ENCODE results near the gene SHLD1. TPM values are rescaled to one million over a fixed set of nuclear protein-coding genes. Genes with fewer than 3 reads are reported as not detected.
A peak's percentile ranks its signal among the peaks of the same experiment; 100 is the strongest.

SHLD1 gene
- total and polyA plus RNA-seq, 2 donors (not counting 3 experiments of a cell fraction or from before 2014, with no cell fraction given) = 4.7 to 6.3 TPM

DNA sequence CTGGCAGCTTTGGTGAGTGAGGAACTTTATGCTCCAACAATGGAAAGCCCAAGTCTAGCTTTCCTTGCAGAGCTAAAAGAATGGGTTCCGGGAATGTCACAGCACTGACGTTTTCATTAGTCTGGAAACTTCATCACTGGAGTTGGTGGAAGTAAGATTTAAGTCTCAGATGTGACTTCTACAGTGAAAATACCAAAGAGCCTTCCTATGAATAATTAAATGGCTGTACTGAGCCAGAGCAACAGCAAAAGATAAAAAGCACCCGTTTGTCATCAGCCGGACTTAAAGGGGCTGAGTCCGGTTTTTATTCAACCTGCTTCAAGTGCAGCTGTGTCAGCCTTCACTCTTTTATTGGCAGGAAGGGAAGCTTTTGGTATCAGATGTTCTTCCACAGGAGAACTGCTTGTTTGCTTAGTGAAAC is 46.5 kb upstream of the SHLD1 start:
- no peaks in the 10 kb centered on the region for H3K9me3 ChIP-seq (replicated peaks; ENCODE audit: control insufficient read depth, insufficient read depth, low read length)
- no peak overlapping the region for H3K4me3 ChIP-seq (replicated peaks in 1 of 3; ENCODE audit: insufficient read depth in 1 of 3, low read depth in 1 of 3, low read length in 3 of 3)
- no peaks in the 10 kb centered on the region for H3K4me1 ChIP-seq (ENCODE audit: control insufficient read depth, extremely low read depth, insufficient read depth, low read length)
- ChIA-PET POLR2A (no interaction called here), CTCF (interaction anchor here (1.1 to 1.9 kb wide), 3 partner anchors 11 to 135 kb away, joined by 3 to 5 read pairs (median 5); no protein-coding TSS in a partner anchor)
- no peak for FAIRE-seq
- no peak overlapping the region for H3K4me2 ChIP-seq (ENCODE audit: insufficient read depth, low read length)
- H3K36me3 ChIP-seq (ENCODE audit: control insufficient read depth in 2 of 2, extremely low read depth in 1 of 2, insufficient read depth in 2 of 2, low read length in 2 of 2) = no peaks in the 10 kb centered on the region
- intact Hi-C loops (cut with micrococcal nuclease) (no loop called here), dilution Hi-C loops (cut with MboI; ENCODE audit: extremely low pct_ligation_motif_present, low sequenced_read_pairs) (no loop called here)
- no peaks in the 10 kb centered on the region for H3K9me1 ChIP-seq (replicated peaks; ENCODE audit: control insufficient read depth, extremely low read depth, insufficient read depth, low read length)
- H3K9ac ChIP-seq (replicated peaks; ENCODE audit: extremely low read depth, insufficient read depth, low read length) = no peak overlapping the region
- BruUV-seq (replicated peaks) = no TSS peak
- peak; percentile 35 for DNase-seq (ENCODE audit: low read depth, low spot score)
- H3K27me3 ChIP-seq (ENCODE audit: control insufficient read depth in 2 of 2, insufficient read depth in 2 of 2, low read length in 2 of 2) = peaks cover 2 to 7% of the 10 kb centered on the region in 2 experiments
- H3K27ac ChIP-seq (ENCODE audit: insufficient read depth, low read depth, low read length) = no peak overlapping the region
- H3K79me2 ChIP-seq (ENCODE audit: control insufficient read depth, insufficient read depth, low read length) = no peaks in the 10 kb centered on the region
- no peaks in the 10 kb centered on the region for H4K20me1 ChIP-seq (replicated peaks; ENCODE audit: control insufficient read depth, extremely low read depth, insufficient read depth, low read length)
- no peak overlapping the region for H2AFZ ChIP-seq (ENCODE audit: low read depth, low read length)
- TF ChIP-seq JUN (IDR thresholded peaks at IDR 0.05; ENCODE audit: borderline replicate concordance, insufficient read depth, insufficient read length, low read depth) = no peak
- no peak for TF ChIP-seq MYC (IDR thresholded peaks at IDR 0.05; ENCODE audit: low read depth, low read length)
- no peak for TF ChIP-seq EZH2 (IDR thresholded peaks at IDR 0.05; ENCODE audit: borderline replicate concordance, low read depth, low read length, severe bottlenecking)
- TF ChIP-seq FOS (IDR thresholded peaks at IDR 0.05; ENCODE audit: borderline replicate concordance, insufficient read depth, low read length) = no peak
- TF ChIP-seq, protein P1, sequence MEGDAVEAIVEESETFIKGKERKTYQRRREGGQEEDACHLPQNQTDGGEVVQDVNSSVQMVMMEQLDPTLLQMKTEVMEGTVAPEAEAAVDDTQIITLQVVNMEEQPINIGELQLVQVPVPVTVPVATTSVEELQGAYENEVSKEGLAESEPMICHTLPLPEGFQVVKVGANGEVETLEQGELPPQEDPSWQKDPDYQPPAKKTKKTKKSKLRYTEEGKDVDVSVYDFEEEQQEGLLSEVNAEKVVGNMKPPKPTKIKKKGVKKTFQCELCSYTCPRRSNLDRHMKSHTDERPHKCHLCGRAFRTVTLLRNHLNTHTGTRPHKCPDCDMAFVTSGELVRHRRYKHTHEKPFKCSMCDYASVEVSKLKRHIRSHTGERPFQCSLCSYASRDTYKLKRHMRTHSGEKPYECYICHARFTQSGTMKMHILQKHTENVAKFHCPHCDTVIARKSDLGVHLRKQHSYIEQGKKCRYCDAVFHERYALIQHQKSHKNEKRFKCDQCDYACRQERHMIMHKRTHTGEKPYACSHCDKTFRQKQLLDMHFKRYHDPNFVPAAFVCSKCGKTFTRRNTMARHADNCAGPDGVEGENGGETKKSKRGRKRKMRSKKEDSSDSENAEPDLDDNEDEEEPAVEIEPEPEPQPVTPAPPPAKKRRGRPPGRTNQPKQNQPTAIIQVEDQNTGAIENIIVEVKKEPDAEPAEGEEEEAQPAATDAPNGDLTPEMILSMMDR (IDR thresholded peaks at IDR 0.05; ENCODE audit: extremely low read depth in 1 of 2, insufficient read depth in 1 of 2, low read depth in 1 of 2, low read length in 2 of 2) = no peak
- TF ChIP-seq, protein P2, sequence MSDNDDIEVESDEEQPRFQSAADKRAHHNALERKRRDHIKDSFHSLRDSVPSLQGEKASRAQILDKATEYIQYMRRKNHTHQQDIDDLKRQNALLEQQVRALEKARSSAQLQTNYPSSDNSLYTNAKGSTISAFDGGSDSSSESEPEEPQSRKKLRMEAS (IDR thresholded peaks at IDR 0.05; ENCODE audit: insufficient read depth, insufficient read length) = no peak
- TF ChIP-seq POLR2A (IDR thresholded peaks at IDR 0.05; ENCODE audit: low read depth, low read length) = no peak
- no peak for TF ChIP-seq GATA2 (IDR thresholded peaks at IDR 0.05; ENCODE audit: insufficient read depth, insufficient read length, low read depth, low read length)
- no peak for TF ChIP-seq POLR2AphosphoS5 (IDR thresholded peaks at IDR 0.05; ENCODE audit: insufficient read depth, low read depth, low read length)
